Left hindlimb (tissue), 1 donor: ENCODE data around the gene FZD7.

Source experiments
- DNase-seq: peaks from one replicate; pipeline ENCODE4 v3.0.0-alpha.2; 2018

FZD7 gene

DNA sequence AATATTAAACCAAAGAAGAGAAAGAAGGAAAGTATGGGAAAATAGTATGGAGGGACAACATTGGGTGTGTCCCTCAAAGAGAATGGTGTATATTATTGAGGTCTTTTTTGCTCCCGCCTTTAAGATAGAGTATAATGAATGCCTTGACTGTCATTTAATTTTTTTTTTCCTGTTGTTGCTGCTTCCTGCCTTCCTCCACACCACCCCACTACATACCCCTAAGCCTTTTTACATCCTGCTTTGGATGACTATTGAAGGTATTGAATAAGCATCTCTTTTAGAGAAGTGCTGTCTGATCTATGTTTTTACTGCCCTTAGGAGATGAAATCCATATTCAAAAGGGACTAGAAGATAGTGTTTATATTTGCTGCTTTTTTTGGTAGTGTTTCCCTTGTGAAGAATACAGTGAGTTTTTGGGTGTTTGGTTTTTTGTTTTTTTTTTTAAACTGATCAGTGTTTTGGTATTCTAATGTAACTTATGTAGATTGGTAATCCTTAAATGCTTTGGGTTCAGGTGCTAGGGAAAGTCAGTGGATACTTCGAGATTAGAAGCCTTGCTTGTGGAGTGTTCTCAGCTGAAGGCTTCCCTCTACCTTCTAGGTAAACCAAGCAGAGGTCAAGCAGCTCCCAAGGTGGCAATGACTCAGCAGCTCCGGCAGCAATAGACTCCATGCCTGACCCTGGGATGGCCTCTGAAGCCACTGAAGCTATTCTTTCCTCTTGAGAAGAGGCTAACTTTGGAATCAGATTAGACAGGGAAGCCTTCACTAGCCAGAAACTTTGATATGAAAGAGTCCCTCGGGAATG lies 5.0 kb downstream of the FZD7 start:
- DNase-seq = no peak

- DNase-seq = no peak
These were observed 5.8 kb downstream of the FZD7 start for GRCh38 chr2:202039278-202040078.

- DNase-seq = no peak
These were observed 6.6 kb downstream of the FZD7 start for GRCh38 chr2:202040079-202040844.

- DNase-seq = no peak
These were observed 8.8 kb downstream of the FZD7 start for GRCh38 chr2:202042444-202042843.

GRCh38 chr2:202043475-202043874 lies 9.8 kb downstream of the FZD7 start:
- DNase-seq = no peak

DNA sequence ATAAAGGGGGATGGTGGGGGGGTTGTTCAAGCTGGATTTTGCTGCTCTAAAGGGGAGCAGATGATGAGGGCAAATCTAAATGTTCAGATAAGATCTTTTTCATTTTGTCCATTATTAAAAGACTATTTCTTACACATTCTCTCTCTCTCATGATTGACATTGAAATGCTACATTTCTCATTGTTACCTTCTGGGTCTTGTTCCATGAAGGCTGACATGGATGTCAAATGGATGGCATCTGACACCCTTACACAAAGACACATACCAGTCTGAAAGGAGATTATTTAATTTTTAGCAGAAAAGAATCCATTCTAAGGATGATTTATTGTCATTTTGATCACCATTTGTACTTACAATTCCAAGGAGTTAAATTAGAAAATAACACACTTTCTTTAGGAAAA lies 11.1 kb downstream of the FZD7 start:
- no peak for DNase-seq

DNA sequence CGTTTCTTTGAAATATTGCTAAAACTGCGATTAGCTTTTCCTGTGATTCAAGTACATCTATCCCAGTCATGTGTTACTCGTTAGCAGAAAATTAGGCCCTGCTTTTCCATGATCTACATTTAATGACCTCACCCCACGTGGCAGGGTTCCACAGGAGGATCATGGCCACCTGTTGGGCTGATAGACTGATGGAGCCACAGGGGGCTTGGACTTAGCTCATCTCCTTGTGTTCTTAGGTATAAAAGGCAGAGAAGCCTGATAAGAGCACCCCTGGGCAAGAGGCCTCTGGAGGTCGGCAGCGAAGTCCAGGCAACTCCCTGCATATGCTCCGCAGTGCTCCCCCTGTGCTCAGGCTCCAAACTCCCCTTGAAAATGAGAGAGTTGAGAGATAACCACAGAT lies 12.9 kb downstream of the FZD7 start:
- no peak for DNase-seq

- DNase-seq = no peak
These were observed 15.6 kb downstream of the FZD7 start for GRCh38 chr2:202049092-202049728.

GRCh38 chr2:202049840-202050239 lies 16.2 kb downstream of the FZD7 start:
- DNase-seq = no peak

DNA sequence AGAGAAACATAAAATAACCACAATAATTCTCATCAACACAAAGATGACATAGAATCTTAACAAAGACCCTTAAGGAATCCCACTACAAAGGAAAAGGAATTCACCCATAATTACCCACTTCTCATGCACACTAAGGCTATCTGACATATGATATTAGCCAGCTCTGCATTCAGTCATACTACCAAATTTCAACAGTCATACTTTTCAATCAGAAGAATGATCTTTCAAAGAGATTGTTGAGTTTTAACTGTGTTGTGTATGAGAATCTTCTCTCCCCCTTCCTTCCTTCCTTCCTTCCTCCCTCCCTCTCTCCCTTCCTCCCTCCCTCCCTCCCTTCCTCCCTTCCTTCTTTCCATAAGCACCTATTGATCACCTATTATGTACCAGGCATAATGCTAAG lies 17.0 kb downstream of the FZD7 start:
- DNase-seq = no peak

- DNase-seq = no peak
These were observed 18.0 kb downstream of the FZD7 start for GRCh38 chr2:202051499-202052161.

DNA sequence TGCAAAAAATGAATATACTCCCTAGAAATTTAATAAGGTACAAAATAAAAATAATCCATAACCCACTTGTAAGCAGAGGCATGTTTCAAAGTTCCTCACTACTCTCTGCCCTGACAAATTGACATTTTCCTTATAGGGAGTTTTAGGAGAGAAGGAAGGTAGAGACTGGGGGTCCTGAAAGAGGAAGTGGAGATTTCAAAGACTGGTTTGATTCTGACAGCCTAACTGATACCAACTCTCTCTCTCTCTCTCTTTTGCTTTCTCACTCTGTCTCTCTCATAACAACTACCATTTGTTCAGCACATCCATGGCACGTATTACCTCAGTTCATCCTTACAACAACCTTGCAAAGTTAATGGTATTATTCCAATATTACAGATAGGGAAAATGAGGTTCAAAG lies 18.6 kb downstream of the FZD7 start:
- no peak for DNase-seq

GRCh38 chr2:202054679-202055078 lies 21.0 kb downstream of the FZD7 start:
- no peak for DNase-seq

DNA sequence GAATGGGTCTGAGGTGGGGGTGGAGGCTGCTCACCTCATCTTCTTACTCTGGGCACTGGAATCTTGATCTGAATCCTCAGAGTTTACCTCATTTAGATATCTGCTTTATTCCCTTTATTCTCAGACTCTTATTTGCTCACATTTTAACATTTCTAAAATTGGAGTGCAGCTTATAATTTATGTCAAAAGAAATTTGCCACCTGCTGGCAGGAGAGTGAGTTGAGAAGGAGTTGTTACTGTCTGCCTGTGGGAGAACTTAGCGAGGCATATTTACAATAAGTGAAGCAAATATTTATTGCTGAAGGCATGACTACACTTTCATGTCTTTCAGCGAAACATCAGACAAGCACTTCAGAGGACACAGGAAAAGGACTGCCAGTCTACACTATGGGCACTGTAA lies 23.0 kb downstream of the FZD7 start:
- DNase-seq = no peak

DNA sequence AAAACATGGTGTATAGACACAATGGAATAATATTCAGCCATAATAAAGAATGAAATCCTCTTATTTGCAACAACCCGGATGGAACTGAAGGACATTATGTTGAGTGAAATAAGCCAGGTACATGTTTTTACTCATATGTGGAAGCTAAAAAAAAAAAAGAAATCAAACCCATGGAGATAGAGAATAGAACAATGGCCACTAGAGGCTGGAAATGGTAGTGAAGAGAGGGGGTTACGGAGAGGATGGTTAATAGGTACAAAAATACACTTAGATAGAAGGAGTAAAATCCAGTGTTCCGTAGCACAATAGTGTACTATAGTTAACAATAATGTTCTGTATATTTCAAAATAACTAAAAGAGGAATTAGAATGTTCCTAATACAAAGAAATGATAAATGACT lies 26.6 kb downstream of the FZD7 start:
- no peak for DNase-seq

DNA sequence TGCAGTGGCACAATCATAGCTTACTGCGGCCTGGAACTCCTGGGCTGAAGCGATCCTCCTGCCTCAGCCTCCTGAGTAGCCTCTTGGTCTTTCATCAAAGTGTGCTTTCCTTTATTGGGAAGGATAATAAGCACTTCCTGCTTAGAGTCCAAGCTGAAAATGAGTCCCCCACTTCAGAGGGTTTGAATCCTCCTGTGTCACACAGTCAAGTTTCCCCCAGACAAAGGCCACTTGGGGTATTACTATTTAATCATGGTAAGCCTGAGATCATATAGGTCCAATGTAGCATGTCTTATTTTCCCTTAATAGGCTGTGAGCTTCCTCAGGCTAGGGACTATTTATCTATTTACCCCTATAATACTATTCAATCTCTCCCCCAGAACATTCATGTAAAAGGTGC lies 28.0 kb downstream of the FZD7 start:
- no peak for DNase-seq

DNA sequence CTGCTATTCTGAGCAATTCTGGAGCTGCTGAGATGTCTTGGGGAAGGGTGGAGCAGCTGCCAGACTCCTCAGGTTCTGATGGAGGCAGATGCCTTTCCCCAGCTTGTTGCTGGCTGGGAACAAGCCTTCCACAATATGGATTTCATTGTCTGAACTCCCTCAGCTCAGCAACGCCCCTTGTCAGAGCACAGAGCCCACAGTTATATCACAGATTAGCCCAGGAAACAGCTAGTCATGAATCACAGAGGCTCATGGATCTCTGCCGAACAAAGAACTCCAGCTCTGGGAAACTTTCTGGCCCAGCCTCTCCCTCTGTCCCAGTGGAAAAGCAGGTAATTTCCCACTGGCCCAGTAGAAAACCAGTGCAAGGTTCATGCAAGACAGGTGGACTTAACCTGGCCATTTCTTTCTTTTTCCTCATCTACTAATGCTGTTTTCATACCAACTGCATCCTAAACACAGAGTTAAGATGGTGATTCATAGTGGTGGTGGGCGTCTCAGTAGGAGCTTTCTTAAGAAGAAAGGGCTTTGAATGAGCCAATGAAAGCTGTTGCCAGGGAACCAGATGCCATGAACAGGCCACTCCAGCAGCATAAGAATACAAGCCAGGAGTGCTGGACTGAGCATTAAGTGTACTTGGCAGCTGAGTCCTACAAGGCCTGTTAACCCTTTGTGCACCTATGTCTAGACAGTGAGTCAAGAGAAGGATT lies 30.7 kb downstream of the FZD7 start:
- DNase-seq = peak; percentile 80

DNA sequence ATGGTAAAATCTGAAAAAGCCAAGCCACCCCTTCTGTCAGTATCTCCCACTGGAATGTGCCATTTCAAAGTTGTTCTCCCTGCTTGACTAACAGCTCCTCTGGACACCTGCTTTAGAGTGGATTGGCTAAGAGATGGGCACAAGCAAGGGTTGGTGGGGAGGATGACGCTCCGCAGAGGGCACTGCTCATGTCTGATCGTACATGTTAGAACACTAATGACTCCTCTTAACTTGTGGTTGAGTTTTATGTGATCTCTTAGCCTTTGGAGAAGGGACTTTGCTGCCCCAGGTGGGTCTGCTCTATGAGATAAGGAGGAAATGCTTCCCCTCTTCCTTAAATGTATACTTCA lies 31.2 kb downstream of the FZD7 start:
- DNase-seq = no peak

DNA sequence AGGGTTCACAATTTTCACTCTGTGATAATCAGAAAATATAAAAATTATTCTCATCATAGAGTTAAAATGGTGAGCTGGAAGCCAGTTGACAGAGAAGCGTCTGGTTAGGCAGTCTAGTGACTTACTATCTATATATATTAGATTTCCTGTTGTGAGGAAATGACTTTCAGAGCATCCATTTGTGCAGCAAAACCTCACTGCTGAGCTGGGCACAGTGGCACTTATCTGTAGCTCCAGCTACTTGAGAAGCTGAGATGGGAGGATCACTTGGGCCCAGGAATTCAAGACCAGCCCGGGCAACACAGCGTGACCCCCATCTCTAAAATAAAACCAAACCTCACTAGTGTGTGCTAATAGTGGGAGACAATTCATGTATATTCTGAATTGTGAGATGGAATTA lies 32.2 kb downstream of the FZD7 start:
- no peak for DNase-seq

DNA sequence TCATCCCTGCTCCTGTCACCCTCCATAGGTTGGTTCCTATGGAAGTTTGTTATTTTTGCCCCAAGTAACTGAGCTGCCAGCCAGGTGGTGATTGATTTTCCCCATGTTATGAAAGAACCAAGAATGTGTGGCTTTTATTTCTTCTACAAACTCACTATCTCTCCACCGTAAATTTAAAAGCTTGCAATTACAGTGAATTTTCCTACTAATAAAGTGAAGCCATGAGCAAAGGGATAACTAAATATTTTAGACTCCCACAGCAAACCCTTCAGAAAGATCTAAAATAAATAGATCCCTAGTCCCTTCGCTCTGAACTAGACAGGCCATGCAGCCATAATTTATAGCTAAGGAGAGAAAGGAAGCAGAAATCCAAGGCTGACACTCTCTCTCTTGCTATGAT lies 33.2 kb downstream of the FZD7 start:
- DNase-seq = no peak

GRCh38 chr2:202067589-202067988 lies 33.9 kb downstream of the FZD7 start:
- no peak for DNase-seq
